ENCODE measurements around the gene UROC1.

Gene UROC1

GRCh38 chr3:126481808-126482502 lies 35.6 kb downstream of the UROC1 start:
- Histone ChIP-seq H3K4me2 (ENCODE audit: low read length) (no peak overlapping the region), H2AFZ (no peak overlapping the region), H3K36me3 (ENCODE audit: control insufficient read depth, insufficient read depth, low read length) (no peaks in the 10 kb centered on the region), H3K27ac (no peak overlapping the region), H3K9ac (no peak overlapping the region), H3K4me3 (ENCODE audit: low read depth, low read length) (no peak overlapping the region), H3K4me1 (peaks cover 8% of the 10 kb centered on the region), H3K27me3 (ENCODE audit: control insufficient read depth, insufficient read depth, low read length) (no peaks in the 10 kb centered on the region), H3K9me3 (ENCODE audit: control insufficient read depth, low read length) (no peaks in the 10 kb centered on the region), H3K79me2 (no peaks in the 10 kb centered on the region)
- no peak for TF ChIP-seq CTCF (IDR thresholded peaks at IDR 0.05)

GRCh38 chr3:126480861-126481260 lies 36.7 kb downstream of the UROC1 start:
- Histone ChIP-seq H3K4me1 (peaks cover 8% of the 10 kb centered on the region), H3K27ac (no peak overlapping the region)

GRCh38 chr3:126480206-126480605 lies 37.4 kb downstream of the UROC1 start:
- Histone ChIP-seq H3K27ac (no peak overlapping the region), H3K4me2 (ENCODE audit: low read length) (no peak overlapping the region), H3K36me3 (ENCODE audit: control insufficient read depth, insufficient read depth, low read length) (no peaks in the 10 kb centered on the region), H3K4me3 (ENCODE audit: low read depth, low read length) (no peak overlapping the region), H3K27me3 (ENCODE audit: control insufficient read depth, insufficient read depth, low read length) (no peaks in the 10 kb centered on the region), H3K4me1 (peaks cover 8% of the 10 kb centered on the region), H3K9ac (no peak overlapping the region), H3K79me2 (no peaks in the 10 kb centered on the region), H2AFZ (no peak overlapping the region), H3K9me3 (ENCODE audit: control insufficient read depth, low read length) (no peaks in the 10 kb centered on the region)
- TF ChIP-seq CTCF (IDR thresholded peaks at IDR 0.05) = no peak

More at GRCh38 chr3:126480861-126481260, 36.7 kb downstream of the UROC1 start:
- Histone ChIP-seq H3K4me2 (ENCODE audit: low read length) (no peak overlapping the region), H2AFZ (no peak overlapping the region), H3K36me3 (ENCODE audit: control insufficient read depth, insufficient read depth, low read length) (no peaks in the 10 kb centered on the region), H3K79me2 (no peaks in the 10 kb centered on the region), H3K4me3 (ENCODE audit: low read depth, low read length) (no peak overlapping the region), H3K9me3 (ENCODE audit: control insufficient read depth, low read length) (no peaks in the 10 kb centered on the region), H3K9ac (no peak overlapping the region), H3K27me3 (ENCODE audit: control insufficient read depth, insufficient read depth, low read length) (no peaks in the 10 kb centered on the region)
- TF ChIP-seq CTCF (IDR thresholded peaks at IDR 0.05) = no peak

- Histone ChIP-seq H3K4me1 (peaks cover 10% of the 10 kb centered on the region), H3K9ac (no peak overlapping the region), H3K79me2 (peaks cover 2% of the 10 kb centered on the region), H2AFZ (no peak overlapping the region), H3K27ac (no peak overlapping the region), H3K4me3 (ENCODE audit: low read depth, low read length) (no peak overlapping the region), H3K9me3 (ENCODE audit: control insufficient read depth, low read length) (no peaks in the 10 kb centered on the region), H3K27me3 (ENCODE audit: control insufficient read depth, insufficient read depth, low read length) (no peaks in the 10 kb centered on the region), H3K4me2 (ENCODE audit: low read length) (no peak overlapping the region), H3K36me3 (ENCODE audit: control insufficient read depth, insufficient read depth, low read length) (no peaks in the 10 kb centered on the region)
- no peak for TF ChIP-seq CTCF (IDR thresholded peaks at IDR 0.05)
Measured at GRCh38 chr3:126479642-126480041, 37.9 kb downstream of the UROC1 start.
